Measurements from ENCODE around the gene ARIH2. TPM values are rescaled to one million over a fixed set of nuclear protein-coding genes. Genes with fewer than 3 reads are reported as not detected.

ARIH2 gene
- total RNA-seq, 1 donor from 2014 or later, result 41.0 TPM

- DNase-seq (ENCODE audit: low spot score) (no peak), ATAC-seq (no peak)
Observed at GRCh38 chr3:49030321-49030720, 111.7 kb downstream of the ARIH2 start.

- DNase-seq (ENCODE audit: low spot score), result no peak
- ATAC-seq, result no peak
Observed at GRCh38 chr3:49032646-49033304, 114.1 kb downstream of the ARIH2 start.

- DNase-seq (ENCODE audit: low spot score), result no peak
Observed at GRCh38 chr3:49034650-49035049, 116.0 kb downstream of the ARIH2 start.

GRCh38 chr3:49035281-49035680 is 116.6 kb downstream of the ARIH2 start:
- ATAC-seq (no peak), DNase-seq (ENCODE audit: low spot score) (no peak)

More at GRCh38 chr3:49034650-49035049, 116.0 kb downstream of the ARIH2 start:
- ATAC-seq, result no peak

Other genes starting within 250 kb of the ARIH2 start
- 12.0 TPM for gene NCKIPSD, start 232.9 kb upstream of the ARIH2 start, total RNA-seq
- 31.1 TPM for gene IP6K2, start 201.6 kb upstream of the ARIH2 start, total RNA-seq
- gene PRKAR2A, start 71.0 kb upstream of the ARIH2 start, total RNA-seq, result 46.6 TPM
- 84.1 TPM for gene SLC25A20, start 20.0 kb upstream of the ARIH2 start, total RNA-seq
- 13.7 TPM for gene P4HTM, start 71.4 kb downstream of the ARIH2 start, total RNA-seq
- gene WDR6, start 88.5 kb downstream of the ARIH2 start, total RNA-seq, result 79.5 TPM
- 8.6 TPM for gene DALRD3, start 99.7 kb downstream of the ARIH2 start, total RNA-seq
- gene NDUFAF3, start 103.3 kb downstream of the ARIH2 start, total RNA-seq, result 44.2 TPM
- gene IMPDH2, start 110.6 kb downstream of the ARIH2 start, total RNA-seq, result 38.6 TPM
- gene QRICH1, start 175.2 kb downstream of the ARIH2 start, total RNA-seq, result 33.4 TPM
- gene QARS1, start 185.9 kb downstream of the ARIH2 start, total RNA-seq, result 105 TPM
- gene USP19, start 202.0 kb downstream of the ARIH2 start, total RNA-seq, result 37.1 TPM
- gene LAMB2, start 214.2 kb downstream of the ARIH2 start, total RNA-seq, result 172 TPM
- 9.2 TPM for gene CCDC71, start 247.5 kb downstream of the ARIH2 start, total RNA-seq

All from left lobe of liver (tissue), 2 donors.